ENCODE measurements around the gene TRIM52. TPM values are rescaled to one million over a fixed set of nuclear protein-coding genes. Genes with fewer than 3 reads are reported as not detected.
A peak's percentile ranks its signal among the peaks of the same experiment; 100 is the strongest.

TRIM52 gene
- total RNA-seq, 1 experiment from 2014 or later = 9.3 TPM

- ChIA-PET POLR2A (interaction anchor here (0.6 kb wide), 1 partner anchor 15 kb away, joined by 3 read pairs; no protein-coding TSS in a partner anchor), CTCF (no interaction called here)
- intact Hi-C loops (cut with micrococcal nuclease; ENCODE audit: unreplicated experiment) = no loop called here
- peaks cover 43% of the 10 kb centered on the region for H3K4me1 ChIP-seq (ENCODE audit: control insufficient read depth, insufficient read depth, low read length)
- no peaks in the 10 kb centered on the region for H3K9me3 ChIP-seq (ENCODE audit: control insufficient read depth, insufficient read depth, low read depth, low read length)
- H3K27ac ChIP-seq (ENCODE audit: low read length) = peak overlapping the region; percentile 99
- peak overlapping the region; percentile 87 to 97 for H3K4me3 ChIP-seq (ENCODE audit: low read depth in 2 of 2, low read length in 2 of 2)
- in situ Hi-C loops (cut with HindIII; ENCODE audit: low pct_unique_long_range_greater_than_20kb, low sequenced_read_pairs) = no loop called here
- no TSS peak for BruUV-seq (replicated peaks)
- no peak; the same call in 1 of the 2 replicates for TF ChIP-seq SIN3A (IDR thresholded peaks at IDR 0.05; ENCODE audit: borderline replicate concordance, insufficient read depth, low read depth, low read length)
- peak; percentile 38; the same call in 1 of the 2 replicates for TF ChIP-seq POLR2AphosphoS5 (IDR thresholded peaks at IDR 0.05; ENCODE audit: low read depth, low read length)
- TF ChIP-seq, protein P1, sequence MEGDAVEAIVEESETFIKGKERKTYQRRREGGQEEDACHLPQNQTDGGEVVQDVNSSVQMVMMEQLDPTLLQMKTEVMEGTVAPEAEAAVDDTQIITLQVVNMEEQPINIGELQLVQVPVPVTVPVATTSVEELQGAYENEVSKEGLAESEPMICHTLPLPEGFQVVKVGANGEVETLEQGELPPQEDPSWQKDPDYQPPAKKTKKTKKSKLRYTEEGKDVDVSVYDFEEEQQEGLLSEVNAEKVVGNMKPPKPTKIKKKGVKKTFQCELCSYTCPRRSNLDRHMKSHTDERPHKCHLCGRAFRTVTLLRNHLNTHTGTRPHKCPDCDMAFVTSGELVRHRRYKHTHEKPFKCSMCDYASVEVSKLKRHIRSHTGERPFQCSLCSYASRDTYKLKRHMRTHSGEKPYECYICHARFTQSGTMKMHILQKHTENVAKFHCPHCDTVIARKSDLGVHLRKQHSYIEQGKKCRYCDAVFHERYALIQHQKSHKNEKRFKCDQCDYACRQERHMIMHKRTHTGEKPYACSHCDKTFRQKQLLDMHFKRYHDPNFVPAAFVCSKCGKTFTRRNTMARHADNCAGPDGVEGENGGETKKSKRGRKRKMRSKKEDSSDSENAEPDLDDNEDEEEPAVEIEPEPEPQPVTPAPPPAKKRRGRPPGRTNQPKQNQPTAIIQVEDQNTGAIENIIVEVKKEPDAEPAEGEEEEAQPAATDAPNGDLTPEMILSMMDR (IDR thresholded peaks at IDR 0.05) = no peak
- TF ChIP-seq, protein P2, sequence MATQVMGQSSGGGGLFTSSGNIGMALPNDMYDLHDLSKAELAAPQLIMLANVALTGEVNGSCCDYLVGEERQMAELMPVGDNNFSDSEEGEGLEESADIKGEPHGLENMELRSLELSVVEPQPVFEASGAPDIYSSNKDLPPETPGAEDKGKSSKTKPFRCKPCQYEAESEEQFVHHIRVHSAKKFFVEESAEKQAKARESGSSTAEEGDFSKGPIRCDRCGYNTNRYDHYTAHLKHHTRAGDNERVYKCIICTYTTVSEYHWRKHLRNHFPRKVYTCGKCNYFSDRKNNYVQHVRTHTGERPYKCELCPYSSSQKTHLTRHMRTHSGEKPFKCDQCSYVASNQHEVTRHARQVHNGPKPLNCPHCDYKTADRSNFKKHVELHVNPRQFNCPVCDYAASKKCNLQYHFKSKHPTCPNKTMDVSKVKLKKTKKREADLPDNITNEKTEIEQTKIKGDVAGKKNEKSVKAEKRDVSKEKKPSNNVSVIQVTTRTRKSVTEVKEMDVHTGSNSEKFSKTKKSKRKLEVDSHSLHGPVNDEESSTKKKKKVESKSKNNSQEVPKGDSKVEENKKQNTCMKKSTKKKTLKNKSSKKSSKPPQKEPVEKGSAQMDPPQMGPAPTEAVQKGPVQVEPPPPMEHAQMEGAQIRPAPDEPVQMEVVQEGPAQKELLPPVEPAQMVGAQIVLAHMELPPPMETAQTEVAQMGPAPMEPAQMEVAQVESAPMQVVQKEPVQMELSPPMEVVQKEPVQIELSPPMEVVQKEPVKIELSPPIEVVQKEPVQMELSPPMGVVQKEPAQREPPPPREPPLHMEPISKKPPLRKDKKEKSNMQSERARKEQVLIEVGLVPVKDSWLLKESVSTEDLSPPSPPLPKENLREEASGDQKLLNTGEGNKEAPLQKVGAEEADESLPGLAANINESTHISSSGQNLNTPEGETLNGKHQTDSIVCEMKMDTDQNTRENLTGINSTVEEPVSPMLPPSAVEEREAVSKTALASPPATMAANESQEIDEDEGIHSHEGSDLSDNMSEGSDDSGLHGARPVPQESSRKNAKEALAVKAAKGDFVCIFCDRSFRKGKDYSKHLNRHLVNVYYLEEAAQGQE (IDR thresholded peaks at IDR 0.05; ENCODE audit: insufficient read depth in 1 of 2, low read depth in 2 of 2, low read length in 1 of 2) = no peak
- H3K36me3 ChIP-seq (ENCODE audit: control insufficient read depth, insufficient read depth, low read length) = peaks cover 19% of the 10 kb centered on the region
- no peak for DNase-seq (ENCODE audit: low read depth, low spot score)
- ATAC-seq = peak; percentile 9
- H3K27me3 ChIP-seq (ENCODE audit: control insufficient read depth, insufficient read depth, low read length) = no peaks in the 10 kb centered on the region
Measured at GRCh38 chr5:181245427-181246275, 15.3 kb downstream of the TRIM52 start.

GRCh38 chr5:181243564-181244343 lies 17.2 kb downstream of the TRIM52 start, which contains the start of gene RACK1:
TSS of gene RACK1 (minus strand) at chr5:181243906. CDS start at chr5:181243800, 106 bp downstream.
- Histone ChIP-seq H3K27ac (ENCODE audit: low read length) (peak within 1 kb of the TSS; percentile 99), H3K27me3 (ENCODE audit: control insufficient read depth, insufficient read depth, low read length) (no peaks in the 10 kb centered on the region), H3K4me1 (ENCODE audit: control insufficient read depth, insufficient read depth, low read length) (peaks cover 32% of the 10 kb centered on the region), H3K4me3 (ENCODE audit: low read depth in 2 of 2, low read length in 2 of 2) (peak within 1 kb of the TSS; percentile 78 to 97), H3K9me3 (ENCODE audit: control insufficient read depth, insufficient read depth, low read depth, low read length) (no peaks in the 10 kb centered on the region), H3K36me3 (ENCODE audit: control insufficient read depth, insufficient read depth, low read length) (peaks cover 26% of the 10 kb centered on the region)
- CTCF ChIA-PET = no interaction called here
- POLR2A ChIA-PET = interaction anchor here (0.6 to 1.0 kb wide), 2 partner anchors 20 to 52 kb away, joined by 4 to 9 read pairs; partner anchors contain the start of gene TRIM41
- intact Hi-C loops (cut with micrococcal nuclease; ENCODE audit: unreplicated experiment) (no loop called here), in situ Hi-C loops (cut with HindIII; ENCODE audit: low pct_unique_long_range_greater_than_20kb, low sequenced_read_pairs) (no loop called here)
- TF ChIP-seq TCF7L2 (IDR thresholded peaks at IDR 0.05; ENCODE audit: low read depth, low read length) (peak; percentile 66), POLR2AphosphoS5 (IDR thresholded peaks at IDR 0.05; ENCODE audit: low read depth, low read length) (peak; percentile 97), SIN3A (IDR thresholded peaks at IDR 0.05; ENCODE audit: borderline replicate concordance, insufficient read depth, low read depth, low read length) (no peak; the same call in 1 of the 2 replicates)
- TF ChIP-seq, protein P2 (IDR thresholded peaks at IDR 0.05; ENCODE audit: insufficient read depth in 1 of 2, low read depth in 2 of 2, low read length in 1 of 2) = peak; percentile 38 to 48; a peak in 1 of 4 replicates
- TF ChIP-seq, protein P1 (IDR thresholded peaks at IDR 0.05) = no peak
- DNase-seq (ENCODE audit: low read depth, low spot score) = peak; percentile 89
- peak; percentile 79 for ATAC-seq
- no TSS peak for BruUV-seq (replicated peaks)
